GM19238 (cell line): Measurements from ENCODE around the gene FGD3.

Experiments
- DNase-seq: peaks from one replicate; pipeline ENCODE4 v3.0.0; 2011; ENCODE audit warnings: low spot score; ENCODE audit not compliant: insufficient read length

FGD3 gene

GRCh38 chr9:93072383-93072795, 125.1 kb downstream of the FGD3 start:
- DNase-seq = no peak

- no peak for DNase-seq
Observed at GRCh38 chr9:93076101-93076791, 128.9 kb downstream of the FGD3 start.

DNA sequence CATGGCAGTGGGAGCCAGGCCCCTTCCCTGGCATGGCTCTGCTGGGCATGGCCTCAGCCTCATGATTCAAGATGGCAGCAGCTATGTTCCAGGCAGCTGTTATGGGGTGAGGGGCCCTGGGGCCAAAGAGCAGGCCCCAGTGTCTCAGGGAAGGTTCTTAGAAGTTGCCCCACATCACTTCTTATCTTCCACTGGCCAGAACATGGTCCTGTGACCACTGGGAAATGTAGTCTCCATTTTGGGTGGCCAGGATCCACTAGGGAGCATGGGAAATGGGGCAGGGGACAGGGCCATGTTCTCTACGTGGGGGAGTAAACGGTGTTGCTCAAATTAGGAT, 129.4 kb downstream of the FGD3 start:
- DNase-seq = no peak

DNA sequence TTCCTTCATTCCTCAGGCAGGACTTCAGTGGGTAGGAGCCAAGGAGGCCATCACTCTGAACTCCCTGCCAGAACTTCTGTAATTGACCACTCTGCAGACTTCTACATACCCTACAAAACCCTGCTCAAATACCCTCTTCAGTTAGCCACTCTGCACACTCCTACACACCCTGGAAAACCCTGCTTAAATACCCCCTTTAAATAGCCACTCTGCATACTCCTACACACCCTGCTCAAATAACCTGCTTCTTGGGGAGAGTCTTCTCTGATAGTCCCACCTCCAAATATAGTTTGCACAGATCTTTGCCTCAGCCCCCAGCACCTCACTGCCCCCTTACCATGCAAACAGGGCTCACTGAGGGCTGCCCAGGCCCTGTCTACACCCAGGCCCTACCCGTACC, 130.0 kb downstream of the FGD3 start:
- DNase-seq = no peak

DNA sequence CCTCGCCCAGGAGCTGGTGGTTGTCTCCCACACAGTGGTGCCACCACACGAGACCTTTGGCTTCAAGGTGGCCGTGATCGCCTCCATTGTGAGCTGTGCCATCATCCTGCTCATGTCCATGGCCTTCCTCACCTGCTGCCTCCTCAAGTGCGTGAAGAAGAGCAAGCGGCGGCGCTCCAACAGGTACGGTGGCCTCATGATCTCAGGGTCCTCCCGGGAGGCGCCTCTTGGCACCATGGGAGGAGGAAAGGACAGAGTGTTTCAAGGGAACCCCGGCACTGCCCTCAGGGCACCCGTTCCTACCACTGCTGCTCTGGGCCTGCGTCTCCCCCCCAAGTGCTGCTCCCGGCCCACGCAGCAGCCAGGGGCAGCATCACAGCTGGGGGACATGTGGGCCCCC, 130.5 kb downstream of the FGD3 start:
- DNase-seq = no peak

DNA sequence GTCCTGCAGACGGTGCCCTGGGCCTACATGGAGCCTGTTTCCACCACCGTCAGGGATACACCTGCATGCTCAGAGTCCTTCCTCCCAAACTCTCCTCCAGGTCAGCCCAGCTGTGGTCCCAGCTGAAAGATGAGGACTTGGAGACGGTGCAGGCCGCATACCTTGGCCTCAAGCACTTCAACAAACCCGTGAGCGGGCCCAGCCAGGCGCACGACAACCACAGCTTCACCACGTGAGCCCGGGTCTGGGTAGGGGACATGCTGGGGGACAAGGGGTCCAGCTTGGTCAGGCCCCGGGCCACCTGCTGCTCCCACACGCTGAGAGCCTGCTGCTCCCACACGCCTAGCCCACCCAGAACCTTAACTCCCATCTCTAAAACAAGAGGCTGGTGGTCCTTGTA, 132.0 kb downstream of the FGD3 start:
- no peak for DNase-seq

GRCh38 chr9:93080406-93080805, 133.1 kb downstream of the FGD3 start:
- no peak for DNase-seq

DNA sequence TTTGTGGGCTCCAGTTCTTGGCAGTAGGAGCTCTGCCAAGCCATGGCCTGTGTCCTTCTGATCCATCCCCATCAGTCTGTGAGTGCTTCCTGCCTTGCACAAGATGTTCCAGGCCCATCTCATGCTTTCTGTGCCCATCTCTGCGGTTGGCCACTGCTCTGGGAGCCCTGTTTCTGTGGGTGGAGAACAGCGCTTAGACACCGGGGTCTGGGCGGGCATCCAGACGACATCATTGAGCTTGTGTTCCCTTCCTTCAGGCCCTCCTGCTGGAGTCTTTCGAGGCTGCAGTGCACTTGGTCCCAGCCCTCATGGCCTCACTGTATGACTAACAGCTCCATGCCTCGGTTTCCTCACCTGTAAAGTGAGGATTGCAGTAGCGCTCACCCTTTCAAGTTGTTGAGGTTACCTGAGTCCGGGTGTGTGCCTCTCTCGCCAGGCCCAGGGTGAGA, 133.8 kb downstream of the FGD3 start:
- no peak for DNase-seq

- DNase-seq = no peak
Observed at GRCh38 chr9:93081931-93082330, 134.6 kb downstream of the FGD3 start.

- DNase-seq = no peak
Observed at GRCh38 chr9:93082841-93083411, 135.6 kb downstream of the FGD3 start.

- DNase-seq = no peak
Observed at GRCh38 chr9:93083592-93084470, 136.5 kb downstream of the FGD3 start.

DNA sequence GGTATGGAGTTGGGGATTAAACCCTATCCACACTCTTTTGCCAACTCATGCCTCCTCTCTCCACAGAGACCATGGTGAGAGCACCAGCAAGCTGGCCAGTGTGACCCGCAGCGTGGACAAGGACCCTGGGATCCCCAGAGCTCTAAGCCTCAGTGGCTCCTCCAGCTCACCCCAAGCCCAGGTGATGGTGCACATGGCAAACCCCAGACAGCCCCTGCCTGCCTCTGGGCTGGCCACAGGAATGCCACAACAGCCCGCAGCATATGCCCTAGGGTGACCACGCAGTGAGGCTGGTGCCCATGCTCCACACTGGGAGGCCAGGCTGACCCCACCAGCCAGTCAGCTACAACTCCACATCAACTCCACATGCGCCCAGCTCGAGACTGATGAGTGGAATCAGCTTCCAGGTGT, 137.2 kb downstream of the FGD3 start:
- no peak for DNase-seq

- no peak for DNase-seq
Observed at GRCh38 chr9:93085676-93086075, 138.4 kb downstream of the FGD3 start.
